GM23338 (cell line): Measurements from ENCODE around the gene JRKL.

Source experiments
- CTCF ChIP-seq, 2 experiments: fragments of 200-600 bp in 1 of 2; sonication (generic) in 1 of 2; conservative IDR thresholded peaks; 2 replicates each; pipeline versions ENCODE4 v1.5.1 to v1.6.1; 2016 to 2017; ENCODE audit warnings: antibody characterized with exemption in 2 of 2, low read depth in 2 of 2, mild to moderate bottlenecking in 2 of 2, moderate library complexity in 1 of 2
- NANOG ChIP-seq: IDR thresholded peaks from 2 replicates; pipeline ENCODE4 v1.6.1; 2016; ENCODE audit warnings: antibody characterized with exemption, borderline replicate concordance

GRCh38 chr11:96357794-96358193 is 32.0 kb upstream of the JRKL start:
- no peak for TF ChIP-seq CTCF (conservative IDR thresholded peaks at IDR 0.05; ENCODE audit: low read depth in 2 of 2)
- TF ChIP-seq NANOG, result no peak
